Suprapubic skin (tissue), 3 donors: ENCODE data around the gene TMEM150A.

Source experiments
- CTCF ChIP-seq, 2 donors: fragments of 200-600 bp in 1 of 2; fragments of 450-650 bp in 1 of 2; sonication (generic) in 1 of 2; IDR thresholded peaks; one replicate each; pipeline ENCODE4 v1.5.1; 2016 to 2019; ENCODE audit warnings: antibody characterized with exemption in 2 of 2, mild to moderate bottlenecking in 1 of 2, moderate library complexity in 1 of 2
- EP300 ChIP-seq: sonication (generic); formaldehyde crosslinking; IDR thresholded peaks from one replicate; pipeline ENCODE4 v1.6.1; 2017; ENCODE audit warnings: antibody characterized with exemption
- POLR2A ChIP-seq, 2 donors: fragments of 450-650 bp; IDR thresholded peaks; one replicate each; pipeline ENCODE4 v1.6.1; 2017; ENCODE audit warnings: antibody characterized with exemption in 2 of 2, mild to moderate bottlenecking in 2 of 2, moderate library complexity in 2 of 2

GRCh38 chr2:85648619-85649018 is 46.1 kb upstream of the TMEM150A start:
- TF ChIP-seq CTCF (IDR thresholded peaks at IDR 0.05), result peak in 1 of 2 donors; percentile 31
- TF ChIP-seq POLR2A (IDR thresholded peaks at IDR 0.05), result no peak
- TF ChIP-seq EP300, result no peak
